ENCODE results near the gene TRIOBP. TPM values are rescaled to one million over a fixed set of nuclear protein-coding genes. Genes with fewer than 3 reads are reported as not detected.

Gene TRIOBP
- total and polyA plus RNA-seq, 2 donors (not counting 3 experiments of a cell fraction or from before 2014, with no cell fraction given): 60.6 to 104 TPM

DNA sequence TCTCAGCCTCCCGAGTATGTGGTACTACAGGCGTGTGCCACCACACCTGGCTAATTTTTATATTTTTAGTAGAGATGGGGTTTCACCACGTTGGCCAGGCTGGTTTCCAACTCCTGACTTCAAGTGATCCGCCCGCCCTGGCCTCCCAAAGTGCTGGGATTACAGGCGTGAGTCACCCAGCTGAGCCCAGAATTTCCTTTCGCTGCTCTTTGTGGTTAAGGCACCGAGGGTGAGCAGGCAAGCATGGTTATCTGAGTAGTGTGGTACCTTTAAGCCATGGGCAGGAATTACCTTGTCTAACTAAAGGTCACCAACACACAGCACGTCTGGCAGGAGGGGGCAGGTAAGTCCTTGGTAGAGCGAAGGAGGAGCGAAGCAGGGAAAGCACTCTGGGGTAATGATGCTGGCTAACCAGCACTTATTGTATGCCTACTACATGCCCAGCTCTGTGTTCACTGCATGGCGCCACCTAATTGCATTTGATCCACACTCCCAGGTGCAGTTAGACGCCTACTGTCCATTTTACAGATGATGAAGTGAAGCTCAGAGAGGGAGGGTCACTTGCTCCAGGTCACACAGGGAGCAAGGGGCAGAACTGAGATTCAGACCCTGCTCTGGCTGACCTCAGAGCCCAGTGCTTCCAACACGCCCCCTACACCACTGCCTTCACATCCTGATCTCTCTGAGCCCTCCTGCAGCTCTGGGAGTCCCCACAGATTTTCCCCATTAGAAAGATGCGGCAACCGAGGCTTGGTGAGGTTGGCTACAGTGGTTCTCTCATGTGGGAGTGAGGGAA, 45.7 kb downstream of the TRIOBP start:
- ChIA-PET CTCF (interaction anchor here (1.5 to 2.1 kb wide), 3 partner anchors 15 to 99 kb away, joined by 3 to 7 read pairs (median 6); no protein-coding TSS in a partner anchor), POLR2A (no interaction called here)
- H3K79me2 ChIP-seq (ENCODE audit: control insufficient read depth, insufficient read depth, low read length): peaks cover 16% of the 10 kb centered on the region
- H3K4me1 ChIP-seq (ENCODE audit: control insufficient read depth, extremely low read depth, insufficient read depth, low read length): peaks cover 15% of the 10 kb centered on the region
- H3K4me3 ChIP-seq (replicated peaks in 1 of 3; ENCODE audit: insufficient read depth in 1 of 3, low read depth in 1 of 3, low read length in 3 of 3): no peak overlapping the region
- H3K36me3 ChIP-seq (ENCODE audit: control insufficient read depth in 2 of 2, extremely low read depth in 1 of 2, insufficient read depth in 2 of 2, low read length in 2 of 2): no peaks in the 10 kb centered on the region
- H4K20me1 ChIP-seq (replicated peaks; ENCODE audit: control insufficient read depth, extremely low read depth, insufficient read depth, low read length): no peaks in the 10 kb centered on the region
- no peak overlapping the region for H2AFZ ChIP-seq (ENCODE audit: low read depth, low read length)
- no peak overlapping the region for H3K4me2 ChIP-seq (ENCODE audit: insufficient read depth, low read length)
- no peaks in the 10 kb centered on the region for H3K9me3 ChIP-seq (replicated peaks; ENCODE audit: control insufficient read depth, insufficient read depth, low read length)
- FAIRE-seq (peak; percentile 78), DNase-seq (ENCODE audit: low read depth, low spot score) (no peak)
- dilution Hi-C loops (cut with MboI; ENCODE audit: extremely low pct_ligation_motif_present, low sequenced_read_pairs) (no loop called here), intact Hi-C loops (cut with micrococcal nuclease) (no loop called here)
- no peaks in the 10 kb centered on the region for H3K27me3 ChIP-seq (ENCODE audit: control insufficient read depth in 2 of 2, insufficient read depth in 2 of 2, low read length in 2 of 2)
- no TSS peak for BruUV-seq (replicated peaks)
- H3K27ac ChIP-seq (ENCODE audit: insufficient read depth, low read depth, low read length): no peak overlapping the region
- no peak overlapping the region for H3K9ac ChIP-seq (replicated peaks; ENCODE audit: extremely low read depth, insufficient read depth, low read length)
- TF ChIP-seq GATA2 (IDR thresholded peaks at IDR 0.05; ENCODE audit: insufficient read depth, insufficient read length, low read depth, low read length) (no peak), FOS (IDR thresholded peaks at IDR 0.05; ENCODE audit: borderline replicate concordance, insufficient read depth, low read length) (no peak), JUN (IDR thresholded peaks at IDR 0.05; ENCODE audit: borderline replicate concordance, insufficient read depth, insufficient read length, low read depth) (no peak), POLR2A (IDR thresholded peaks at IDR 0.05; ENCODE audit: low read depth, low read length) (no peak), MYC (IDR thresholded peaks at IDR 0.05; ENCODE audit: low read depth, low read length) (no peak), POLR2AphosphoS5 (IDR thresholded peaks at IDR 0.05; ENCODE audit: insufficient read depth, low read depth, low read length) (no peak), EZH2 (IDR thresholded peaks at IDR 0.05; ENCODE audit: borderline replicate concordance, low read depth, low read length, severe bottlenecking) (no peak)
- TF ChIP-seq, protein P1, sequence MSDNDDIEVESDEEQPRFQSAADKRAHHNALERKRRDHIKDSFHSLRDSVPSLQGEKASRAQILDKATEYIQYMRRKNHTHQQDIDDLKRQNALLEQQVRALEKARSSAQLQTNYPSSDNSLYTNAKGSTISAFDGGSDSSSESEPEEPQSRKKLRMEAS (IDR thresholded peaks at IDR 0.05; ENCODE audit: insufficient read depth, insufficient read length): no peak
- TF ChIP-seq, protein P2, sequence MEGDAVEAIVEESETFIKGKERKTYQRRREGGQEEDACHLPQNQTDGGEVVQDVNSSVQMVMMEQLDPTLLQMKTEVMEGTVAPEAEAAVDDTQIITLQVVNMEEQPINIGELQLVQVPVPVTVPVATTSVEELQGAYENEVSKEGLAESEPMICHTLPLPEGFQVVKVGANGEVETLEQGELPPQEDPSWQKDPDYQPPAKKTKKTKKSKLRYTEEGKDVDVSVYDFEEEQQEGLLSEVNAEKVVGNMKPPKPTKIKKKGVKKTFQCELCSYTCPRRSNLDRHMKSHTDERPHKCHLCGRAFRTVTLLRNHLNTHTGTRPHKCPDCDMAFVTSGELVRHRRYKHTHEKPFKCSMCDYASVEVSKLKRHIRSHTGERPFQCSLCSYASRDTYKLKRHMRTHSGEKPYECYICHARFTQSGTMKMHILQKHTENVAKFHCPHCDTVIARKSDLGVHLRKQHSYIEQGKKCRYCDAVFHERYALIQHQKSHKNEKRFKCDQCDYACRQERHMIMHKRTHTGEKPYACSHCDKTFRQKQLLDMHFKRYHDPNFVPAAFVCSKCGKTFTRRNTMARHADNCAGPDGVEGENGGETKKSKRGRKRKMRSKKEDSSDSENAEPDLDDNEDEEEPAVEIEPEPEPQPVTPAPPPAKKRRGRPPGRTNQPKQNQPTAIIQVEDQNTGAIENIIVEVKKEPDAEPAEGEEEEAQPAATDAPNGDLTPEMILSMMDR (IDR thresholded peaks at IDR 0.05; ENCODE audit: extremely low read depth in 1 of 2, insufficient read depth in 1 of 2, low read depth in 1 of 2, low read length in 2 of 2): no peak
- H3K9me1 ChIP-seq (replicated peaks; ENCODE audit: control insufficient read depth, extremely low read depth, insufficient read depth, low read length): no peaks in the 10 kb centered on the region

Data from endothelial cell of umbilical vein (primary cell).